WI38 (cell line): ENCODE measurements around the gene HSD17B1.

Experiments used
- H3K4me3 ChIP-seq: 2 replicates; pipeline ENCODE4 v1.5.1; 2011; ENCODE audit warnings: low read depth, mild to moderate bottlenecking, control low read depth, low read length
- TF ChIP-seq, protein P1 (sequence below): IDR thresholded peaks from 2 replicates; pipeline ENCODE4 v1.5.1; 2012; ENCODE audit warnings: low read depth, mild to moderate bottlenecking, control low read depth, low read length

Gene HSD17B1

DNA sequence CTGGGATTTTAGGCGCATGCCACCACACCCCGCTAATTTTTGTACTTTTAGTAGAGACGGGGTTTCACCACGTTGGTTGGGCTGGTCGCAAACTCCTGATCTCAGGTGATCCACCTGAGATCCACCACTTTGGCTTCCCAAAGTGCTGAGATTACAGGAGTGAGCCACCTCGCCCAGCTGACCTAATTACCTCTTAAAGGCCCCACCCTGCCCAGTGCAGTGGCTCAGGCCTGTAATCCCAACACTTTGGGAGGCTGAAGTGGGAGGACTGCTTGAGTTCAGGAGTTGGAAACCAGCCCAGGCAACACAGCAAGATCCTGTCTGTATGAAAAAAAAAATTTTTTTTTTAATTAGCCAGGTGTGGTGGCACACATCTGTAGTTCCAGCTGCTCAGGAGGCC lies 6.4 kb downstream of the HSD17B1 start:
- TF ChIP-seq, protein P1, sequence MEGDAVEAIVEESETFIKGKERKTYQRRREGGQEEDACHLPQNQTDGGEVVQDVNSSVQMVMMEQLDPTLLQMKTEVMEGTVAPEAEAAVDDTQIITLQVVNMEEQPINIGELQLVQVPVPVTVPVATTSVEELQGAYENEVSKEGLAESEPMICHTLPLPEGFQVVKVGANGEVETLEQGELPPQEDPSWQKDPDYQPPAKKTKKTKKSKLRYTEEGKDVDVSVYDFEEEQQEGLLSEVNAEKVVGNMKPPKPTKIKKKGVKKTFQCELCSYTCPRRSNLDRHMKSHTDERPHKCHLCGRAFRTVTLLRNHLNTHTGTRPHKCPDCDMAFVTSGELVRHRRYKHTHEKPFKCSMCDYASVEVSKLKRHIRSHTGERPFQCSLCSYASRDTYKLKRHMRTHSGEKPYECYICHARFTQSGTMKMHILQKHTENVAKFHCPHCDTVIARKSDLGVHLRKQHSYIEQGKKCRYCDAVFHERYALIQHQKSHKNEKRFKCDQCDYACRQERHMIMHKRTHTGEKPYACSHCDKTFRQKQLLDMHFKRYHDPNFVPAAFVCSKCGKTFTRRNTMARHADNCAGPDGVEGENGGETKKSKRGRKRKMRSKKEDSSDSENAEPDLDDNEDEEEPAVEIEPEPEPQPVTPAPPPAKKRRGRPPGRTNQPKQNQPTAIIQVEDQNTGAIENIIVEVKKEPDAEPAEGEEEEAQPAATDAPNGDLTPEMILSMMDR, result no peak
- no peak overlapping the region for H3K4me3 ChIP-seq

DNA sequence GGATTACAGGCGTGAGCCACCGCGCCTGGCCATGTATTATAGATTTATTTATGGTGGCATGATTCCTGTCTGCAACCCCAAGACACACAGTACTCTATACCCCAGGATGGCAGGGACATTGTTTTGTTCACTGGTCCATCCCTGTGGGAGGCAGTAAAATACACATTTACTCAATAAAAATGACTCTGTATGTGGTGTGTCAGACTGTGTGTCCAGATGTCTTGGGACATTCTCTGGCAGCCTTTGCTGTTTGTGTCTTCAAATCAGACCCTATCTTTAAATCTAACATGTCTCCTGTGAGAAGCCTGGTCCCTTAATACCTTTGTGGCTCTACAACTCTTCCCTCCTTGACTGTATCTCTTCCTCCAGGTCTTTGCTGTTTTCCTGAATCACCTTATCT lies 7.5 kb downstream of the HSD17B1 start:
- no peak overlapping the region for H3K4me3 ChIP-seq

DNA sequence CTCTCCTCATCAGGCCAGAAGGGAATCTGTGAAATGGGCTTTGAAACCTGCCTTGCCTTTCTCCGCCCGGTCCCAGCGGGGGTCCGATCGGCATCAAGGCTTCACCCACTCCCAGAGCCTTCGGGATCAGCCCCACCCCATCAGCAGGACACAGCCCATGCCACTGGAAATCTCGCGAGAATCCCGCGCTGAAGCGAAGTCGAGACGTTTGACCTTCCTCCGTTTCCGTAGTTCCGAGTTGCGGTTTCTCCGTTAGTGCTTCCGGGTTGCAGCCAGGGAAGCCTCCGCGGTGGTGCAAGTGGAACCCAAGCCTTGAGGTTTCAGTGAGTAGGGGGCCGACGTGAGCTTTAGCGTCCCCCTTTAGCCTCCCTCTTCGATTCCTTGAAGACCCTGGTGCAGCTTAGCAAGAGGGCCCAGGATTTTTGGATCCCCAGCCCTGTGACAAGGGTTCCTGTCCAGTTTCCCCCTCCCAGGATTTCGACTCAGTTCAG lies 9.2 kb downstream of the HSD17B1 start, which contains the start of gene COASY:
Gene COASY, plus strand, starts transcription at position 252 of the 491 bp plus-strand sequence. CDS start 475 bp downstream, outside the sequence.
- peak within 1 kb of the TSS; percentile 95 for H3K4me3 ChIP-seq
- TF ChIP-seq, protein P1, result no peak

More for the DNA sequence above, 7.5 kb downstream of the HSD17B1 start:
- TF ChIP-seq, protein P1, result no peak

DNA sequence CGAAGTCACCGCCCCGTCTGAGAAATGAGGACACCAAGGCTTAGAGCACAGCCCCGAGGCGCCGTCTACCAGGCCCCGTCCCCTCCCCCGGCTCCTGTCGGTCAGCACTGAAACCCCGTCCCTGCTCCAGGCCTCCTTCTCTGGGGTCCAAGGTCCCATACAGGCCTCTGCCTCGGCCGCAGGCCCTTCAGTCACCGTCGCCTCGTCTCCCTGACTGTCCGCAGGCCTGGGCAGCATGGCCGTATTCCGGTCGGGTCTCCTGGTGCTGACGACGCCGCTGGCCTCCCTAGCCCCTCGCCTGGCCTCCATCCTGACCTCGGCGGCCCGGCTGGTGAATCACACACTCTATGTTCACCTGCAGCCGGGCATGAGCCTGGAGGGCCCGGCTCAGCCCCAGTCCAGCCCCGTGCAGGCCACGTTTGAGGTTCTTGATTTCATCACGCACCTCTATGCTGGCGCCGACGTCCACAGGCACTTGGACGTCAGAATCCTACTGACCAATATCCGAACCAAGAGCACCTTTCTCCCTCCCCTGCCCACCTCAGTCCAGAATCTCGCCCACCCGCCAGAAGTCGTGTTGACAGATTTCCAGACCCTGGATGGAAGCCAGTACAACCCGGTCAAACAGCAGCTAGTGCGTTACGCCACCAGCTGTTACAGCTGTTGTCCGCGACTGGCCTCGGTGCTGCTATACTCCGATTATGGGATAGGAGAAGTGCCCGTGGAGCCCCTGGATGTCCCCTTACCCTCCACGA lies 9.8 kb downstream of the HSD17B1 start:
- TF ChIP-seq, protein P1, result no peak
- H3K4me3 ChIP-seq, result peak overlapping the region; percentile 95

DNA sequence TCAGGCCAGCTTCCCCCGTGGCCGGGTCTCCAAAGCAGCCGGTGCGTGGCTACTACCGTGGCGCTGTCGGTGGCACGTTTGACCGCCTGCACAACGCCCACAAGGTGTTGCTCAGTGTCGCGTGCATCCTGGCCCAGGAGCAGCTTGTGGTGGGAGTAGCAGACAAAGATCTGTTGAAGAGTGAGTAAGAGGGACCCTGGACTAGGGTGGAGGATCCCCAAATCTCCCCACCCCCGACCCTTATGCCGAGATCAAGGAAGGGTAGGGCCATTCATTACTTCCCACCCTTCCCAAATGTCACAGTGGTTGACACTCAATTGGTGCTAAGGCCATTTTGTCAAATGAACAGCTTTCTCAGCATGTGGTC lies 10.4 kb downstream of the HSD17B1 start:
- TF ChIP-seq, protein P1, result no peak
- peak overlapping the region; percentile 95 for H3K4me3 ChIP-seq

DNA sequence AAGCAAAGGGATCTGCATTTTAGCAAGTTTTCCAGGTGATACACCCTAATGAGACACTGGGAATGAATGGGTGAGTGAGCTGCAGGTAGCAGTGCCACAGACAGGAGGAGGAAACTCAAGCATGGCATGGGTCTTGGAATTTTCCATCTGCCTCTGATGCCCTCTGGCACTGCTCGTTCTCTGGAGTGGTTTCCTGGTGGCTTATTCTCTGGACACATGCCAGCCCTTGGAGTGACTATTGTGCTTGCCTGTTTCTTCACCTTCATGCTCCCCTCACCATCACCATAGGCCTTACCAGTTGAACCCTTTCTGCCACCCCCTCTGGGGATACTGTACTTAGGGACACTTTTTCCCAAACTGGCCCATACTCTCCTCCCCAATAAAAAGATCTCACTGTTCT lies 10.8 kb downstream of the HSD17B1 start:
- TF ChIP-seq, protein P1, result no peak
- H3K4me3 ChIP-seq, result peak overlapping the region; percentile 95

DNA sequence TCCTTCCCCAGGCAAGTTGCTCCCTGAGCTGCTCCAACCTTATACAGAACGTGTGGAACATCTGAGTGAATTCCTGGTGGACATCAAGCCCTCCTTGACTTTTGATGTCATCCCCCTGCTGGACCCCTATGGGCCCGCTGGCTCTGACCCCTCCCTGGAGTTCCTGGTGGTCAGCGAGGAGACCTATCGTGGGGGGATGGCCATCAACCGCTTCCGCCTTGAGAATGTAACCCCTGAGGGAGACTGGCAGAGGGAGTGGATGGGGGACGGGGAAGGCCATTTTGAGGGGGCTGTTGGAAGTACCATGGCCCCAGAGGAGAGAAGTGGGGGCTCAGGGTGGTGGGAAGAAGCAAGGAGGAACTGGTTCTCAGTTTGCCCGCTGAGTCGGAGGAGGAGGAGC lies 11.2 kb downstream of the HSD17B1 start:
- TF ChIP-seq, protein P1, result no peak

More for the DNA sequence above, 11.2 kb downstream of the HSD17B1 start:
- no peak overlapping the region for H3K4me3 ChIP-seq
